Fibroblast of lung (primary cell): ENCODE data around the gene TMEM69. TPM values are rescaled to one million over a fixed set of nuclear protein-coding genes. Genes with fewer than 3 reads are reported as not detected.

Experiments
- DNase-seq, 2 donors: peaks; one replicate each; pipeline versions ENCODE4 v3.0.0 to v3.0.0-alpha.2; 2010; ENCODE audit warnings: low read depth in 2 of 2
- H2AFZ ChIP-seq: 2 replicates; pipeline ENCODE4 v1.5.1; 2012; ENCODE audit warnings: low read length, control low read depth, inconsistent platforms
- H3K27ac ChIP-seq: 2 replicates; pipeline ENCODE4 v1.5.1; 2011; ENCODE audit warnings: low read length, control low read depth; ENCODE audit not compliant: insufficient read depth
- H3K27me3 ChIP-seq: 2 replicates; pipeline ENCODE4 v1.5.1; 2011; ENCODE audit warnings: mild to moderate bottlenecking, low read length; ENCODE audit not compliant: control insufficient read depth, insufficient read depth
- H3K36me3 ChIP-seq: 2 replicates; pipeline ENCODE4 v1.5.1; 2011; ENCODE audit warnings: low read length; ENCODE audit not compliant: control insufficient read depth, insufficient read depth
- H3K4me1 ChIP-seq: 2 replicates; pipeline ENCODE4 v1.5.1; 2011; ENCODE audit warnings: low read length; ENCODE audit not compliant: control insufficient read depth, insufficient read depth; ENCODE audit errors: extremely low read depth
- H3K4me2 ChIP-seq: 2 replicates; pipeline ENCODE4 v1.5.1; 2011; ENCODE audit warnings: low read length, control low read depth; ENCODE audit not compliant: insufficient read depth; ENCODE audit errors: extremely low read depth
- H3K4me3 ChIP-seq, 4 experiments: fragments of 200-600 bp in 1 of 4; sonication (generic) in 1 of 4; replicated peaks in 1 of 4; 2 replicates each; pipeline ENCODE4 v1.5.1; 2011 to 2016; ENCODE audit warnings: low read length in 4 of 4, low read depth in 3 of 4, mild to moderate bottlenecking in 3 of 4, control low read depth in 2 of 4, inconsistent platforms in 1 of 4, mixed read lengths in 1 of 4; ENCODE audit not compliant: insufficient read depth in 1 of 4; ENCODE audit errors: control extremely low read depth in 1 of 4
- H3K79me2 ChIP-seq: 2 replicates; pipeline ENCODE4 v1.5.1; 2012; ENCODE audit warnings: mild to moderate bottlenecking, low read length, inconsistent platforms; ENCODE audit not compliant: control insufficient read depth, insufficient read depth
- H3K9ac ChIP-seq: 2 replicates; pipeline ENCODE4 v1.5.1; 2011; ENCODE audit warnings: mild to moderate bottlenecking, low read length, control low read depth; ENCODE audit not compliant: insufficient read depth
- H3K9me3 ChIP-seq: 2 replicates; pipeline ENCODE4 v1.5.1; 2012; ENCODE audit warnings: low read depth, low read length; ENCODE audit not compliant: control insufficient read depth, insufficient read depth
- H4K20me1 ChIP-seq: 2 replicates; pipeline ENCODE4 v1.5.1; 2011; ENCODE audit warnings: low read length; ENCODE audit not compliant: control insufficient read depth, insufficient read depth; ENCODE audit errors: extremely low read depth
- EZH2 ChIP-seq: IDR thresholded peaks from 2 replicates; pipeline ENCODE4 v1.5.1; 2012; ENCODE audit warnings: low read length, control low read depth, mild to moderate bottlenecking; ENCODE audit errors: missing control alignments
- polyA plus RNA-seq, 2 donors: library from polyadenylated mRNA; depleted of rRNA in 1 of 2; stranded (reverse) in 1 of 2; unstranded in 1 of 2; fragments of >200 nt; gene quantifications; 2 replicates each; pipeline ENCODE4 v1.2.1, GENCODE V29; 2011 to 2012; ENCODE audit warnings: missing spikeins in 1 of 2
- total RNA-seq: library from RNA; depleted of rRNA; stranded (reverse); fragments of >200 nt; gene quantifications from 2 replicates; pipeline ENCODE4 v1.2.1, GENCODE V29; 2014
- TF ChIP-seq, protein P1 (sequence below), 2 donors: IDR thresholded peaks in 1 of 2; conservative IDR thresholded peaks in 1 of 2; 1 replicate in 1 of 2; 2 replicates in 1 of 2; pipeline ENCODE4 v1.5.1; 2011 to 2012; ENCODE audit warnings: low read length in 2 of 2, control low read depth in 1 of 2, inconsistent platforms in 1 of 2, low read depth in 1 of 2, mild to moderate bottlenecking in 1 of 2

The TMEM69 gene
- total and polyA plus RNA-seq, 2 donors (not counting 1 experiment from before 2014, with no cell fraction given) = 10.2 to 54.3 TPM

DNA sequence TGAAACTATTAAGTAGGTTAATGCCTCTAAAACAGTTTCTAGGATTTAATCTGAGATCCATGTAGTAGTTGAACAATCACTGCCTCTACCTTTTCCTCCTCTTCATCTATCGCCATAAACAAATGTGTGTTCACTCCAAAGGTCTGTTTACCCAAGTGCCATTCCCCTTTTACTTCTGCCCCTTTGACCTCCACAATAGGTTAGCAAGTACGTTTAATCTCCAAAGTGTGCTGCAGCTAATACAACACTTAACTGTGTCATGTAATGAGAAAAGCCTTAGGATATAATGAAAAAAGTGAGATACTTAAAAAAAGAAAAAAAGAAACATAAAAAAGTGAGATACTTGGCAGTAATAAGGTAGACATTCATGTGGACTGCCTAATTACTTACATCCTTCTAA, 29.8 kb upstream of the TMEM69 start:
- Histone ChIP-seq H3K27ac (no peak overlapping the region), H3K36me3 (peaks cover 11% of the 10 kb centered on the region), H4K20me1 (no peaks in the 10 kb centered on the region), H3K4me1 (no peaks in the 10 kb centered on the region), H3K4me2 (no peak overlapping the region), H3K4me3 (no peak overlapping the region), H3K27me3 (no peaks in the 10 kb centered on the region), H3K79me2 (peaks cover 17% of the 10 kb centered on the region), H2AFZ (no peak overlapping the region), H3K9ac (no peak overlapping the region), H3K9me3 (no peaks in the 10 kb centered on the region)
- no peak for TF ChIP-seq EZH2
- TF ChIP-seq, protein P1, sequence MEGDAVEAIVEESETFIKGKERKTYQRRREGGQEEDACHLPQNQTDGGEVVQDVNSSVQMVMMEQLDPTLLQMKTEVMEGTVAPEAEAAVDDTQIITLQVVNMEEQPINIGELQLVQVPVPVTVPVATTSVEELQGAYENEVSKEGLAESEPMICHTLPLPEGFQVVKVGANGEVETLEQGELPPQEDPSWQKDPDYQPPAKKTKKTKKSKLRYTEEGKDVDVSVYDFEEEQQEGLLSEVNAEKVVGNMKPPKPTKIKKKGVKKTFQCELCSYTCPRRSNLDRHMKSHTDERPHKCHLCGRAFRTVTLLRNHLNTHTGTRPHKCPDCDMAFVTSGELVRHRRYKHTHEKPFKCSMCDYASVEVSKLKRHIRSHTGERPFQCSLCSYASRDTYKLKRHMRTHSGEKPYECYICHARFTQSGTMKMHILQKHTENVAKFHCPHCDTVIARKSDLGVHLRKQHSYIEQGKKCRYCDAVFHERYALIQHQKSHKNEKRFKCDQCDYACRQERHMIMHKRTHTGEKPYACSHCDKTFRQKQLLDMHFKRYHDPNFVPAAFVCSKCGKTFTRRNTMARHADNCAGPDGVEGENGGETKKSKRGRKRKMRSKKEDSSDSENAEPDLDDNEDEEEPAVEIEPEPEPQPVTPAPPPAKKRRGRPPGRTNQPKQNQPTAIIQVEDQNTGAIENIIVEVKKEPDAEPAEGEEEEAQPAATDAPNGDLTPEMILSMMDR (conservative IDR thresholded peaks at IDR 0.05 in 1 of 2, IDR thresholded peaks at IDR 0.05 in 1 of 2; ENCODE audit: low read depth in 1 of 2, low read length in 2 of 2) = no peak
- no peak for DNase-seq

DNA sequence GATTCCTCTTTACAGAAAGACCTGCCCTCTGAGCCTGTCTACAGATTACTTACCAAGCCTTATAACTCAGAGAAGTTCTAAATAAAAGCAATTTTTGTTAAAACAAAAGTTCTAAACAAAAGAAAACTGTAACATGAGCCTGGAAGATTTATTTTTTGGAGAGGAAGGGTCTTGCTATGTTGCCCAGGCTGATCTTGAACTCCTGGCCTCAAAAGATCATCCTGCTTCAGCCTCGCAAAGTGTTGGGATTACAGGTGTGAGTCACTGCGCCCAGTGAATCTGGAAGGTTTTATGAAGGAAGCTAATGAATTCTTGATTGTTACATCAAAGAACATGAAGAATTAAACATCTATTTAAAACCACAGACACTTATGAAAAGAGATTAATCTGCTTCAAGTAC, 28.8 kb upstream of the TMEM69 start:
- no peak for TF ChIP-seq EZH2
- TF ChIP-seq, protein P1 (conservative IDR thresholded peaks at IDR 0.05 in 1 of 2, IDR thresholded peaks at IDR 0.05 in 1 of 2; ENCODE audit: low read depth in 1 of 2, low read length in 2 of 2) = no peak
- H3K79me2 ChIP-seq = peaks cover 21% of the 10 kb centered on the region
- H3K27me3 ChIP-seq = no peaks in the 10 kb centered on the region

DNA sequence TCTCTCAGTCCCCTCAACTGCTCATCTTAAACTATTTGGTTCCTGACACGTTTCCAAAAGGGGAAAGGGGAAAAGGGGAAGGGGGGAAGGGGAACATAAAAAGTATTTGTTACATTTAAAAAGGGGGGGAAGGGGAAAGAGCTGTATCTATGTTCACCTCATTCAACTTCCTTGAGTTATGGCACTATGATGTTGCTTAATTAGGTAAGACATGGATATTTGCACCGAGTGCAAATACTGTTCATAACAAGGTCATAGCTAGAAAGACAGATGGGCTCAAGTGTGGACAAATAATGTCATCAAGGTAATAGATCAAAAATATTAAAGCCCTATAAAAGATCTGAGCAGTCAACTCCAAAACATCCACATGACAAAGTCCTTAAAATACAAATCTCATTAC, 27.6 kb upstream of the TMEM69 start:
- Histone ChIP-seq H4K20me1 (no peaks in the 10 kb centered on the region), H2AFZ (no peak overlapping the region), H3K27ac (no peak overlapping the region), H3K27me3 (no peaks in the 10 kb centered on the region), H3K79me2 (peaks cover 32% of the 10 kb centered on the region), H3K36me3 (peaks cover 9% of the 10 kb centered on the region), H3K9me3 (no peaks in the 10 kb centered on the region), H3K4me2 (no peak overlapping the region), H3K4me1 (no peaks in the 10 kb centered on the region), H3K4me3 (no peak overlapping the region), H3K9ac (no peak overlapping the region)
- TF ChIP-seq EZH2 = no peak
- TF ChIP-seq, protein P1 (conservative IDR thresholded peaks at IDR 0.05 in 1 of 2, IDR thresholded peaks at IDR 0.05 in 1 of 2; ENCODE audit: low read depth in 1 of 2, low read length in 2 of 2) = no peak
- no peak for DNase-seq

More for the DNA sequence above, 28.8 kb upstream of the TMEM69 start:
- DNase-seq = no peak
- no peak overlapping the region for H3K4me2 ChIP-seq
- no peak overlapping the region for H3K9ac ChIP-seq
- H3K9me3 ChIP-seq = no peaks in the 10 kb centered on the region
- H3K4me3 ChIP-seq = no peak overlapping the region
- no peaks in the 10 kb centered on the region for H3K4me1 ChIP-seq
- H3K27ac ChIP-seq = no peak overlapping the region
- H2AFZ ChIP-seq = no peak overlapping the region
- no peaks in the 10 kb centered on the region for H4K20me1 ChIP-seq
- peaks cover 11% of the 10 kb centered on the region for H3K36me3 ChIP-seq
